HUES48 (cell line): ENCODE results near the gene DAZAP1.

Experiments used
- H3K27ac ChIP-seq: one replicate; pipeline ENCODE4 v1.7.0; 2013; ENCODE audit warnings: low read depth, low read length, inconsistent platforms
- H3K27me3 ChIP-seq: 2 replicates; pipeline ENCODE4 v1.6.1; 2013; ENCODE audit warnings: mild to moderate bottlenecking, low read length; ENCODE audit not compliant: control insufficient read depth, insufficient read depth
- H3K36me3 ChIP-seq: 2 replicates; pipeline ENCODE4 v1.6.1; 2013; ENCODE audit warnings: low read length; ENCODE audit not compliant: control insufficient read depth, insufficient read depth
- H3K4me1 ChIP-seq: 2 replicates; pipeline ENCODE4 v1.6.1; 2013; ENCODE audit warnings: mild to moderate bottlenecking, low read length; ENCODE audit not compliant: control insufficient read depth, insufficient read depth
- H3K4me3 ChIP-seq: 2 replicates; pipeline ENCODE4 v1.5.1; 2013; ENCODE audit warnings: mild to moderate bottlenecking, low read depth, low read length
- H3K9ac ChIP-seq: 2 replicates; pipeline ENCODE4 v1.6.1; 2013; ENCODE audit warnings: mild to moderate bottlenecking, low read depth, low read length, moderate library complexity
- H3K9me3 ChIP-seq: 2 replicates; pipeline ENCODE4 v1.6.1; 2013; ENCODE audit warnings: low read length; ENCODE audit not compliant: control insufficient read depth, insufficient read depth

The DAZAP1 gene

GRCh38 chr19:1396019-1396767 lies 11.2 kb upstream of the DAZAP1 start:
- Histone ChIP-seq H3K9me3 (no peaks in the 10 kb centered on the region), H3K9ac (no peak overlapping the region), H3K36me3 (peaks cover 7% of the 10 kb centered on the region), H3K27ac (no peak overlapping the region), H3K27me3 (no peaks in the 10 kb centered on the region), H3K4me1 (no peaks in the 10 kb centered on the region), H3K4me3 (no peak overlapping the region)

- Histone ChIP-seq H3K9me3 (no peaks in the 10 kb centered on the region), H3K9ac (no peak overlapping the region)
Measured at GRCh38 chr19:1396768-1397679, 10.4 kb upstream of the DAZAP1 start.

GRCh38 chr19:1397838-1398237 lies 9.5 kb upstream of the DAZAP1 start:
- Histone ChIP-seq H3K36me3 (0 out of 2 replicates have a peak, but pooled peaks cover under 1% of the 10 kb centered on the region), H3K27me3 (no peaks in the 10 kb centered on the region), H3K27ac (no peak overlapping the region), H3K4me1 (no peaks in the 10 kb centered on the region), H3K9ac (no peak overlapping the region), H3K9me3 (no peaks in the 10 kb centered on the region), H3K4me3 (no peak overlapping the region)

More at GRCh38 chr19:1396768-1397679, 10.4 kb upstream of the DAZAP1 start:
- Histone ChIP-seq H3K27ac (no peak overlapping the region), H3K36me3 (peaks cover 6% of the 10 kb centered on the region; the same call in 1 of the 2 replicates), H3K4me1 (no peaks in the 10 kb centered on the region), H3K27me3 (no peaks in the 10 kb centered on the region), H3K4me3 (no peak overlapping the region)

GRCh38 chr19:1399079-1399478 lies 8.3 kb upstream of the DAZAP1 start:
- Histone ChIP-seq H3K27me3 (no peaks in the 10 kb centered on the region), H3K9ac (no peak overlapping the region), H3K36me3 (no peaks in the 10 kb centered on the region), H3K9me3 (no peaks in the 10 kb centered on the region), H3K27ac (no peak overlapping the region), H3K4me3 (no peak overlapping the region), H3K4me1 (no peaks in the 10 kb centered on the region)

- Histone ChIP-seq H3K9ac (no peak overlapping the region), H3K27ac (no peak overlapping the region), H3K36me3 (no peaks in the 10 kb centered on the region), H3K4me3 (no peak overlapping the region), H3K9me3 (no peaks in the 10 kb centered on the region), H3K27me3 (no peaks in the 10 kb centered on the region), H3K4me1 (no peaks in the 10 kb centered on the region)
Measured at GRCh38 chr19:1399745-1400144, 7.6 kb upstream of the DAZAP1 start.

- Histone ChIP-seq H3K36me3 (no peaks in the 10 kb centered on the region), H3K4me3 (peak overlapping the region; percentile 73), H3K27me3 (no peaks in the 10 kb centered on the region), H3K9me3 (no peaks in the 10 kb centered on the region), H3K4me1 (no peaks in the 10 kb centered on the region), H3K9ac (no peak overlapping the region), H3K27ac (peak overlapping the region; percentile 27)
Measured at GRCh38 chr19:1400281-1401137, 6.9 kb upstream of the DAZAP1 start.

GRCh38 chr19:1401138-1401888 lies 6.1 kb upstream of the DAZAP1 start, which contains the start of gene GAMT:
Gene GAMT, minus strand, starts transcription at chr19:1401542. Its CDS starts 66 bp downstream, at chr19:1401476.
- H3K4me3 ChIP-seq = peak within 1 kb of the TSS; percentile 73
- H3K9me3 ChIP-seq = no peaks in the 10 kb centered on the region
- H3K27me3 ChIP-seq = no peaks in the 10 kb centered on the region
- peak within 1 kb of the TSS; percentile 27 for H3K27ac ChIP-seq
- no peaks in the 10 kb centered on the region for H3K36me3 ChIP-seq
- H3K9ac ChIP-seq = no peak within 1 kb of the TSS
- H3K4me1 ChIP-seq = peaks cover 1% of the 10 kb centered on the region; the same call in 1 of the 2 replicates

- H3K9me3 ChIP-seq = no peaks in the 10 kb centered on the region
- H3K4me3 ChIP-seq = peak overlapping the region; percentile 73
- H3K27ac ChIP-seq = no peak overlapping the region
- peaks cover 4% of the 10 kb centered on the region; the same call in 1 of the 2 replicates for H3K4me1 ChIP-seq
- H3K9ac ChIP-seq = no peak overlapping the region
- H3K36me3 ChIP-seq = no peaks in the 10 kb centered on the region
- no peaks in the 10 kb centered on the region for H3K27me3 ChIP-seq
Measured at GRCh38 chr19:1401889-1402217, 5.5 kb upstream of the DAZAP1 start.

GRCh38 chr19:1402411-1403070 lies 4.8 kb upstream of the DAZAP1 start:
- Histone ChIP-seq H3K4me3 (no peak overlapping the region), H3K27ac (no peak overlapping the region), H3K4me1 (peaks cover 4% of the 10 kb centered on the region; the same call in 1 of the 2 replicates), H3K9ac (no peak overlapping the region), H3K27me3 (no peaks in the 10 kb centered on the region), H3K9me3 (no peaks in the 10 kb centered on the region), H3K36me3 (no peaks in the 10 kb centered on the region)
